HG02943 (cell line): ENCODE data around the gene TMEM9.
"Not testable (repeated sequence)": the region's sequence is repeated elsewhere in the genome, so short reads cannot be mapped to it uniquely, and the experiment has no call there.

Experiments used
- ATAC-seq: cut with Tn5 transposase; IDR thresholded peaks from one replicate; pipeline ENCODE4 v1.9.1; 2021; ENCODE audit warnings: mild to moderate bottlenecking, low read depth, moderate library complexity; ENCODE audit not compliant: unreplicated experiment

Gene TMEM9

DNA sequence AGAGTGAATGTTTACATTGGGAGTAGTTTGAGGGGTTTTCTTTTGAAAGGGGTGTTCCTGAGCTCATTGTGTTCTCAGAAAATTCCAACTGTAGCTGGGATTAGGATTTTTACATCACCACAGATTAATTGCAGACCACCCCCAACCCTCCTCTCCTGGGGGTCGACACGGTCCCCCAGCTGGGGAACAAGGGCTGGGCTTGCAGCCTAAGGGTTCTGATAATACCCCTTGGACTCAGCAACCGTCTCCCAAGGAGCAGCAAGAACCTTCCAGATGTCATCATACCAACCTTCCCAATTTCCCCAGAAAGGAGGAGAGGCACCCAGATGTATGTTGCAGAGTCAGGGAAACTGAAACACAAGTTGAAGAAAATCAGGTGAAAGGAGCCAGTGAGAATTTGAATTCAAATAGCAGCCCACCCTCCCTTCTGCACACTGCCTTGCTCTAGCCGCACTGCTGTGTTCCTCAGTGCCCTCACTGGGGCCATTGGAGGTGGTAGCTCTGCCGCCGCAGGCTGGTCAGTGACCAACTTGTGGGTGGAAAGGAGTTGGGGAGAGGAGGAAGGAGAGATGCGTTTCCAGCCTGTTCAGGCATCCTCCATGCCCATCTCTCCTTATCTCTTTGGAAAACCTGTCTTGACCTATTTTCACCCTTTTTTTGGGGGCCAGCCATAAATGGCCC lies 21.7 kb upstream of the TMEM9 start:
- ATAC-seq, result no peak

DNA sequence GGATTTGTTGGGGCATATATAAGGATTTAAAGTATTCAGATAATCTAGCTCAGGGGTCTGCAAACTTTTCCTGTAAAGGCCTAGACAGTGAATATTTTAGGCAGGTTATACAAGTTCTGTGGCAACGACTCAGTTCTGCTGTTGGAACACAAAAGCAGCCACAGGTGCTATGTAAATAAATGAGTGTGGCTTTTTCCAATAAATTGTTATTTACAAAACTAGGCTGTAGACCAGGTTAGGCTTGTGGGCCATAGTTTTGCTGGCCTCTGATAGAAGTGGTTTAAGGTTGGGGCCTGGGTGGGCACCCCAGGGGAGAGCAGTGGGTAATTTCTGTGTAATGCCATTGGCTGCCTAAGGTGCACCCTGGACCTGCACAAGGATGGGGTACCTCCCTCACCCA lies 19.5 kb upstream of the TMEM9 start:
- ATAC-seq, result no peak

- ATAC-seq, result no peak
These were observed 18.8 kb upstream of the TMEM9 start for GRCh38 chr1:201172999-201173610.

DNA sequence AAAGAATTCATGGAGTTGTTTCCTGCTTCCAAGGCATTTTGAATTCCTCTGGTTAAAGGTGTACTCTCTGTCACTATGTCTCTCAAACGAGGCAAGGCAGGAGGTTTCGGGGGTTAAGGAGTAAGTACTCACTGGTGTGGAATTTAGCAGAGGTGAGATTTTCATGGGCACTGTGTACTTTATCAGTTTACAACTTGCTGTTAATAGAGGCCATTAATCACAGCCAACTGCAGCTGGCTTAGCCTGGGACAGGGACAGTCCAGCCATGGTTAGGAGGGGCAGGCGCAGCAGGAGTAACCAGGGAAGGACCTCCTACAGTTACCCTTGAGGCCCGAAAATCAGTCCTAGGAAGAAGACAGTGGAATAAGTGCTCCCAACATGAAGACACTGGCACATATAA lies 18.1 kb upstream of the TMEM9 start:
- ATAC-seq, result no peak

- peak; percentile 31 for ATAC-seq
These were observed 17.1 kb upstream of the TMEM9 start for GRCh38 chr1:201171063-201172036.

DNA sequence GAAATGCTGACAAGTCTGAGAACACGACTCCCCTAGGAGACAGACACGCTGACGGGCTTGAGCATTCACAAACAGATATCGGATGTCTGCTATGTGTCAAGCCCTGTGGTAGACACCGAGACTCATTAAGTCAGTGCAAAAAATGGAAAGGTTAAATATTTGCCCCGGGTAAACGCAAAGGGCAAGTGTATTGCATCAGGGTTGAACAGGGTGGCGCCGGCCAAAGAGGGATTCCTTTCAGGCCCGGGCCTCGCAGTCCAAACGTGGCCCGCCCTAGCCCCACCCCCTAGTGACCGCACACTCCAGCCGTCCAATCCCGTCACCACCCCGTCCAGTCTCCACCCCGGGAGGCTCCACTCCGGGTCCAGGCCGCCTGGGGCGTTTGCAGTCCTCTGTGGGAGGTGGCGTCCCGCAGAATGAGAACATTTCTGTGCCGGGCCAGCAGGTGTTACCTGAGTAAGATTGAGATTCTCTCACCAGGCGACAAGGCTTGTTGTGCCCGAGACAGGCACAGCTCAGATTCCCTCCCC lies 16.3 kb upstream of the TMEM9 start:
- ATAC-seq, result peak; percentile 93

DNA sequence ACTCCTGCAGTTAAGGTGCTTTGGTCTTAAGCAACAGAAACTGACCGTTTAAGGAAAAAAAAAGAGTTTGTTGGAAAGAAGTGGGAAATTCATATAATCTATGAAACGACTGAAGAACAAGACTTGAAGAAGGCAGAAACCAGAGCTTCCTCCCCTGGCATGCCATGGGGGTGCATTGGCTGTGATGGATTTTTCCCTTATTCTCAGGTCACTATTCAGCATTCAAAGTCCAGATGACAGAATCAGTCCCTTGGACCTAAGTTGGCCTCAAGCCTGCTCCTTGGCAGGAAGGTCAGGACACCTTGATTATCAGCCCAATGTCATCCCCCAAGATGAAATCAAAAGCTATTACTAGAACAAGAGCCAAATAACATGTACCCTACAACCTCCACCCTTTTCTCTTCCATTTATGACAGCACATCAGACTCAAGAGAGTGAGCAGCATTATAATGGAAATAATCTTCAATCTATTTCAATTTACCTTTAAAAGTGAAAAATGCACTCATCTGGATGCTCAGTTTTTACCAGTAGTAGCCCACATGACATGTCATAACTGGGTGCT lies 15.8 kb upstream of the TMEM9 start:
- ATAC-seq, result no peak

DNA sequence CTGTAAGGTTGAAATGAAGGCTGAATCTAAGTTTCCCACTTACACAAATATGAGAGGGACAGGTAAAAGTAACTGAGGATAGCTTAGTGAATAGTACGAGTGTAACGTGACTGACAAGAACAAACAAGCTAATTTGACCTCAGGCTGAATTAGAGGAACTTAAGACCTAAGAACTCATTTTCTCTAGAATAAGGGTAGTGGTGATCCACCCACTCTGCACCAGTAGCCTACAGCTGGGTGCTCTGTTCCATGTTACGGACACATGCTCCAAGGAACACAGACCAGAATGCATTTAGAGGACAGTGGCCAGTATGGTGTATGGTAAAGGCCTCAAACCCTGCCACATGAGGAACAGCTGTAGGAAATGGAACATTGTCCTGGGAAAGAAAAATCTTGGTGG lies 14.9 kb upstream of the TMEM9 start:
- no peak for ATAC-seq

GRCh38 chr1:201167041-201167991 lies 13.0 kb upstream of the TMEM9 start:
- no peak for ATAC-seq

DNA sequence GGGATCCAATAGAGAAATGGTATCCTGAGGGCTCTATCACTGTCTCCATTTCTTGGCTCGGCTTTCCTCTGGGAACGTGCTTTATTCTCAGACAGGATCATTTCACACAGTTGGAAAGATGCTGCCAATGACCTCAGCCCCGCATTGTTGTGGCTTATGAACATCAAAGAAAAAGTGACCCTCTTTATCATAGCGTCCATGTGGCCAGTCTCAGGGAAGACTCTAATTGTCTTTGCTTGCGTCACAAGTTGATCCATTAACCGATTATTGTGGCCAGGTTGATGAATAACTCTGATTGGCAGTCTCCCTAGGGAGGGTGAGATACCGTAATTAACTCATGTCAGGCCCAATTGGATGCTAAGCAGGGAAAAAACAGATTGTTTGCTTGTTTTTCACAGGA lies 10.4 kb upstream of the TMEM9 start:
- no peak for ATAC-seq

GRCh38 chr1:201163707-201164106 lies 9.4 kb upstream of the TMEM9 start:
- ATAC-seq, result no peak

- not testable (repeated sequence) for ATAC-seq
These were observed 8.8 kb upstream of the TMEM9 start for GRCh38 chr1:201163036-201163435.

DNA sequence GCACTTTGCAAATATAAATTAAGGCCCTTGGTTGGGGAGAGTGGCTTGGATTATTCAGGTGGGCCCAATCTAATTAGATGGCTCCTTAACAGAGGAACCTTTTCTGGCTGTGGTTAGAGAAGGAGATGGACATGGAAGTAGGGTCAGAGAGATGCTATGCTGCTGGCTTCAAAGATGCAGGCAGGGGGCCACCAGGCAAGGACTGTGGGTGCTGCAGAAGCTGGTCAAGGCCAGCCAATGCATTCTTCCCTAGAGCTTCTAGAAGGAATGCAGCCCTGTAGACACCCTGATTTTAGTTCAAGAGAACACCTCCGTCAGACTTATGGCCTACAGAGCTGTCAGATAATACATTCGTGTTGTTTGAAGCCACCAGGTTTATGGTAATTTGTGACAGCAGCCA lies 3.7 kb upstream of the TMEM9 start:
- ATAC-seq, result no peak

DNA sequence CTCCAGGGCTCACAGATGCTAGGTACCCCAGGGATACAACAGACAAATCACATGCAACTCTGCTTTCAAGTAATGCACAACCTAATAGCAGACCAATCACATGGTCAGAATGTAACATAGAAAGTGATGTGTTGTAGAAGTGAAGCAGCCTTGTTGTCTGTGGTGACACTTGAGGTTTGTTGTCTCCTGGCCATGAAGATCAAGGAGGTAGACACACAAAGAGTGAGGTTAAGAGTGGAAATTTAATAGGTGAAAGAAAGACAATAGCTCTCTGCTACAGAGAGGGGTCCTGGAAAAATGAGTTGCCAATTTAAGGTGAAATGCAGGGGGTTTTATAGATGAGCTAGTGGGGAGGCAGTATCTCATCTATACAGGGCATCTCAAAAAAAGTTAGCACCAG lies 2.5 kb upstream of the TMEM9 start:
- ATAC-seq, result no peak

DNA sequence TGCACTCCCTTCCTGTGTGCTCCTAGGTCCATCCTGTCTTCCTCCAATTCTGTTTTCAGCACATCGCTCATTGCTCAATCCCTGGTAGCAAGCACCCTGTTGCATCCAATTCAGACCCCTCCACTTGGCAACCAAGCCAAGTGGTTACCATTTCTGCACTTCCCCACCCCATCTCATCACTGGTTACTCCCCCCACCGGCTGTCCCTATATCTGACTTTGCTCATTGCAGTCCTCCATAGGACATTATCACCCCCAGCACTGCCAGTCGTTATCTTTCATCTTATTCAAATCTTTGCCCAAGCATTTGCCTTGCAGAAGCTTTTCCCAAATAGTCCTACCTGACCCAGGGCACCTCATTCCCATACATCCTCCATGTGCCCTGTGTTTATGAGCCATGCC lies 2.1 kb upstream of the TMEM9 start:
- no peak for ATAC-seq

GRCh38 chr1:201155354-201155753 lies 1.1 kb upstream of the TMEM9 start:
- no peak for ATAC-seq

- peak; percentile 69 for ATAC-seq
These were observed 543 bp downstream of the TMEM9 start for GRCh38 chr1:201153474-201154388.

DNA sequence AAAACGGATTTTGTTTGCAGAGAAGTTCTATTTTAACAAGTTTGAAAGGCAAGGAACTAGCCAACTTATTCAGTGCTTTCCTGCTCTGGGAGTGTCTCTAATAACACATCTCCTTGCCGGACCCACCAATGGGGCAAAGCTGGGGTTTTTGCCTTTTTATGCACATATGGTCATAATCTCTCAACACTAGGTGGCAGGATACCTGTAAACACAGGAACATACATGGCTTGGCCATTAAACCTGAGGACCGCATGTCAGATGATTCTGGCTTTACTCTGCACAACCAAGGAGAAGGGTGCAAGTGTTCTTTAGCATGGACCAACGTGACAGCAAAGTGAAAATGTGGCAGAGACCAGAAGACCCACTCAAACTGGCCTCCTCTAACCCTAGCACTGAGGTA lies 4.9 kb downstream of the TMEM9 start:
- ATAC-seq, result no peak
